Neural progenitor cell (in vitro differentiated cells): ENCODE data around the gene EIF6. TPM values are rescaled to one million over a fixed set of nuclear protein-coding genes. Genes with fewer than 3 reads are reported as not detected.
A peak's percentile ranks its signal among the peaks of the same experiment; 100 is the strongest.

Experiments
- DNase-seq: peaks from one replicate; pipeline ENCODE4 v3.0.0-alpha.2; 2016; ENCODE audit warnings: low spot score
- H2AFZ ChIP-seq: fragments of 200-600 bp; sonication (generic); replicated peaks from 2 replicates; pipeline ENCODE4 v1.6.1; 2016; ENCODE audit warnings: antibody characterized with exemption
- H3F3A ChIP-seq: fragments of 200-600 bp; sonication (generic); 2 replicates; pipeline ENCODE4 v1.6.1; 2016; ENCODE audit warnings: antibody characterized with exemption, low read depth
- H3K27ac ChIP-seq: fragments of 200-600 bp; sonication (generic); 2 replicates; pipeline ENCODE4 v1.5.1; 2016; ENCODE audit warnings: mild to moderate bottlenecking
- H3K27me3 ChIP-seq: fragments of 200-600 bp; sonication (generic); 2 replicates; pipeline ENCODE4 v1.6.1; 2016; ENCODE audit warnings: mild to moderate bottlenecking, moderate library complexity
- H3K36me3 ChIP-seq: fragments of 200-600 bp; sonication (generic); 2 replicates; pipeline ENCODE4 v1.5.1; 2016
- H3K4me1 ChIP-seq: fragments of 200-600 bp; sonication (generic); 2 replicates; pipeline ENCODE4 v1.6.1; 2016; ENCODE audit warnings: mixed run types
- H3K4me2 ChIP-seq: fragments of 200-600 bp; sonication (generic); 2 replicates; pipeline ENCODE4 v1.6.1; 2016
- H3K4me3 ChIP-seq: fragments of 200-600 bp; sonication (generic); 2 replicates; pipeline ENCODE4 v1.5.1; 2016
- H3K79me2 ChIP-seq: fragments of 200-600 bp; sonication (generic); 2 replicates; pipeline ENCODE4 v1.6.1; 2016; ENCODE audit warnings: low read depth
- H3K9ac ChIP-seq: fragments of 200-600 bp; sonication (generic); 2 replicates; pipeline ENCODE4 v1.6.1; 2016
- H3K9me3 ChIP-seq: fragments of 200-600 bp; sonication (generic); 2 replicates; pipeline ENCODE4 v1.5.1; 2016; ENCODE audit warnings: low read depth
- H4K20me1 ChIP-seq: fragments of 200-600 bp; sonication (generic); 2 replicates; pipeline ENCODE4 v1.6.1; 2016; ENCODE audit warnings: low read depth
- H3K27ac Mint-ChIP-seq: 3 replicates; pipeline ENCODE4 v1.8.0; 2021; ENCODE audit warnings: mixed read lengths
- H3K27me3 Mint-ChIP-seq: 2 replicates; pipeline ENCODE4 v1.8.0; 2022; ENCODE audit warnings: low read depth, mild to moderate bottlenecking, inconsistent platforms, moderate library complexity, mixed read lengths; ENCODE audit not compliant: insufficient read depth
- H3K36me3 Mint-ChIP-seq: 3 replicates; pipeline ENCODE4 v1.8.0; 2021; ENCODE audit warnings: mixed read lengths
- H3K4me1 Mint-ChIP-seq: 3 replicates; pipeline ENCODE4 v1.8.0; 2021; ENCODE audit warnings: mixed read lengths
- H3K4me3 Mint-ChIP-seq: 3 replicates; pipeline ENCODE4 v1.8.0; 2021; ENCODE audit warnings: mild to moderate bottlenecking, moderate library complexity, mixed read lengths
- H3K9me3 Mint-ChIP-seq: 3 replicates; pipeline ENCODE4 v1.8.0; 2020; ENCODE audit warnings: mixed read lengths
- EZH2 ChIP-seq: fragments of 200-600 bp; sonication (generic); IDR thresholded peaks from 2 replicates; pipeline ENCODE4 v1.6.1; 2017; ENCODE audit warnings: antibody characterized with exemption, mild to moderate bottlenecking, moderate library complexity
- EZH2phosphoT487 ChIP-seq: fragments of 200-600 bp; sonication (generic); IDR thresholded peaks from 2 replicates; pipeline ENCODE4 v1.6.1; 2017; ENCODE audit warnings: antibody characterized with exemption
- total RNA-seq: library from RNA; depleted of rRNA; stranded (reverse); fragments of >200 nt; gene quantifications from 2 replicates; pipeline ENCODE4 v1.2.3, GENCODE V29; 2015; ENCODE audit warnings: low replicate concordance
- TF ChIP-seq, protein P1 (sequence below): fragments of 200-600 bp; sonication (generic); IDR thresholded peaks from 2 replicates; pipeline ENCODE4 v1.5.1; 2017; ENCODE audit warnings: antibody characterized with exemption, mild to moderate bottlenecking

Gene EIF6
- total RNA-seq, 1 donor from 2014 or later, result 47.5 TPM

DNA sequence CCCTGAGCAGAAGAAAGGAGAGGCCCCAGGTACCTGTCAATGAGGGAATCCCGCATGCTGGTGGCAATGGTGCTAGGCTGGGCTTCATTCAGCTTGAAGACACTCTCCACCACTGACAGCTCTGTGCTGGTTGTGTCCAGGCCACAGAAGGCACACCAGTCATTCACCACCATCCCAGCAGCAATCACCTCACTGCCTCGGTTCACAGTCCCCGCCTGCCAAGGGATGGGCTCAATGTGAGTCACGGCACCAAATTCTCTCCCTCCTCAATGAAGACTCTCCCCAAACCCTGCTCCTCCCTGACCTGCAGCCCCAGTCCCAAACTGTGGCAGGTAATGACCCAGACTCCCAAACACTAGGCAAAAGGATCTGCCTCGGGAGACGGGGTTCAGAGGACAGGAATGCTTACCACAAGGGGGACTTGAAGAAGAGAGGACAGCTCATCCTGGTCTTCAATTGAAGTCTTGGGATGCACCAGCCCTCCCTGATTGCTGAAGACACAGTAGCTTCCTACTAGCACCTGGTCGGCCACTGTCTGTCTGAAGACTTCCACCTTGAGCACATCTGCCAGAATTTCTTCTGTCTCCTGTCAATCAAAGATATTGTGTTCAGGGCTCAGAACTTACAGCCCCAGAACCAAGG, 4.9 kb downstream of the EIF6 start:
- H2AFZ ChIP-seq, result no peak overlapping the region
- H3K4me3 Mint-ChIP-seq, result peak overlapping the region; percentile 35
- H3K27me3 Mint-ChIP-seq, result peaks cover 4% of the 10 kb centered on the region
- H3K4me1 Mint-ChIP-seq, result peaks cover 27% of the 10 kb centered on the region
- no peak overlapping the region for H3K4me3 ChIP-seq
- peaks cover 6% of the 10 kb centered on the region for H3K4me1 ChIP-seq
- peaks cover 24% of the 10 kb centered on the region for H3K36me3 Mint-ChIP-seq
- no peaks in the 10 kb centered on the region for H3K36me3 ChIP-seq
- H3K9me3 ChIP-seq, result no peaks in the 10 kb centered on the region
- no peaks in the 10 kb centered on the region for H3K9me3 Mint-ChIP-seq
- TF ChIP-seq EZH2phosphoT487 (no peak), EZH2 (no peak)
- TF ChIP-seq, protein P1, sequence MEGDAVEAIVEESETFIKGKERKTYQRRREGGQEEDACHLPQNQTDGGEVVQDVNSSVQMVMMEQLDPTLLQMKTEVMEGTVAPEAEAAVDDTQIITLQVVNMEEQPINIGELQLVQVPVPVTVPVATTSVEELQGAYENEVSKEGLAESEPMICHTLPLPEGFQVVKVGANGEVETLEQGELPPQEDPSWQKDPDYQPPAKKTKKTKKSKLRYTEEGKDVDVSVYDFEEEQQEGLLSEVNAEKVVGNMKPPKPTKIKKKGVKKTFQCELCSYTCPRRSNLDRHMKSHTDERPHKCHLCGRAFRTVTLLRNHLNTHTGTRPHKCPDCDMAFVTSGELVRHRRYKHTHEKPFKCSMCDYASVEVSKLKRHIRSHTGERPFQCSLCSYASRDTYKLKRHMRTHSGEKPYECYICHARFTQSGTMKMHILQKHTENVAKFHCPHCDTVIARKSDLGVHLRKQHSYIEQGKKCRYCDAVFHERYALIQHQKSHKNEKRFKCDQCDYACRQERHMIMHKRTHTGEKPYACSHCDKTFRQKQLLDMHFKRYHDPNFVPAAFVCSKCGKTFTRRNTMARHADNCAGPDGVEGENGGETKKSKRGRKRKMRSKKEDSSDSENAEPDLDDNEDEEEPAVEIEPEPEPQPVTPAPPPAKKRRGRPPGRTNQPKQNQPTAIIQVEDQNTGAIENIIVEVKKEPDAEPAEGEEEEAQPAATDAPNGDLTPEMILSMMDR, result no peak
- peaks cover 24% of the 10 kb centered on the region for H3F3A ChIP-seq
- peak overlapping the region; percentile 91 for H3K27ac Mint-ChIP-seq
- peaks cover 43% of the 10 kb centered on the region for H3K79me2 ChIP-seq
- H3K27me3 ChIP-seq, result no peaks in the 10 kb centered on the region
- no peak overlapping the region for H3K27ac ChIP-seq
- peaks cover 12% of the 10 kb centered on the region for H4K20me1 ChIP-seq
- no peak for DNase-seq
- H3K4me2 ChIP-seq, result no peak overlapping the region
- no peak overlapping the region for H3K9ac ChIP-seq

DNA sequence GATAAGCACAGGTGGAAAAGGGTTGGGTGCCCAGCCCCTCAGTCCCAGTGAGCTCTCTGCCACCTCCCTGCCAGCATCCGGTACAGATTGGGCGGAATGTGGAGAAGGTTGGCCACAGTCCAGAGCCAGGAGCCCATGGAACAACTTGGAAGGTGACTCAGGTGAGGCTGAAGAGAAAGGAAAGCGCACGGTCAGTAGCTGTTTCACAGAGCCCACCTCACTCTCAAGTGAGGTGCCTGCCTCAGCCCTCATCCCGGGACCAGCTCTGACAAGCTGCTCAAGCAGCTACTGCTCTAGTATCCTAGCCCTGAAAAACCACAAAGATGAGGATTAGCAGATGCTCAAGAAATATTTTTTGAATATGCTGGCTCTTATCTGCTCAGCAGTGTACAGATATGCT, 5.5 kb downstream of the EIF6 start:
- Histone ChIP-seq H3K4me3 (no peak overlapping the region), H3K4me2 (no peak overlapping the region), H3K27ac (no peak overlapping the region), H3K9me3 (no peaks in the 10 kb centered on the region), H3K79me2 (peaks cover 39% of the 10 kb centered on the region), H3K4me1 (peaks cover 6% of the 10 kb centered on the region), H3K36me3 (no peaks in the 10 kb centered on the region), H3K27me3 (no peaks in the 10 kb centered on the region), H3F3A (peaks cover 24% of the 10 kb centered on the region), H3K9ac (no peak overlapping the region), H2AFZ (no peak overlapping the region), H4K20me1 (peaks cover 9% of the 10 kb centered on the region)
- H3K4me3 Mint-ChIP-seq, result peak overlapping the region; percentile 35
- H3K36me3 Mint-ChIP-seq, result peaks cover 24% of the 10 kb centered on the region
- TF ChIP-seq, protein P1, result no peak
- no peak for TF ChIP-seq EZH2
- no peak for TF ChIP-seq EZH2phosphoT487
- no peak for DNase-seq
- H3K4me1 Mint-ChIP-seq, result peaks cover 26% of the 10 kb centered on the region
- H3K27ac Mint-ChIP-seq, result no peak overlapping the region
- H3K27me3 Mint-ChIP-seq, result peaks cover 4% of the 10 kb centered on the region
- H3K9me3 Mint-ChIP-seq, result no peaks in the 10 kb centered on the region

DNA sequence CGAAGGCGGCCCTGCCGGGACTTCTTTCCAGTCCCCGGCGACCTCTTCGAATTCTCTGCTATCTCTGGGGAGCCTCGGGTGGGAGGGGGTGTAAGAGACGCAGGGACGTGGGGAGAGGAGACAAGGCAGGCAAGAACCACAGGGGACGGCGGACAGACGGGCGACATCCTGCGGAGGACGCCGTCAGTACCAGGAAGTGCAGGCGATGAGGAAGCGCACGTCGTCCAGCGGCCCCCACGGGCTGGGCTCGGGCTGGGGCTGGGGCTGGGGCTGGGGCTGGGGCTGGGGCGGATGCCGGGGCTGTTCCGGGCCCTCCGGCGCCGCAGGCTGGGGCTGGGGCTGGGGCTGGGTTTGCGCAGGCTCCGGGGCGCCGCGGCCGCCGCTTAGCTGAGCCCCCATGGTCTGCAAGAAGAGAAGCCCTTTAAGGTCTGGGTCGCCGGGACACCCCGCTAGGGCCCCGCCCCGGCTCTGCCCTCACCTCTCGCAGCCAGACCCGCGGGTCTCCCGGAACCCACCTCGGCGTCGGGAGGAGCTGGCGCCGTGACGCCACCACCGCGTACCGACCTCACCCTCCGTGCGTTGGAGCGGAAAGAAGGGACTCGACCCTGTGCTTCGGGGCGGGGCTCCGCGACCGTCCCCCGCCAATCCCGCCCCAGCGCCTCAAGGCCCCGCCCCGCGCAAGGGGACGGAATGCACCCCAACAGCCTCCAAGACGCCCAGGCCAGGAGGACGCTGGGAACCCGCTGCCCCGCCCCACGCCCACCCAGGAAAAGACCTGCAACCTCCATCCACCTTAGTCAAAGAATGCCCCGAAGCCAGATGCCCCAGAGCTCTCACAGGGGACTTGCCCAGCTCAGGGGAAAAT, 6.8 kb downstream of the EIF6 start, which contains the start of gene MMP24OS:
MMP24OS (minus strand) TSS at position 592 of the 865 bp plus-strand sequence; CDS start at position 399, 193 bp downstream.
- Histone ChIP-seq H3K4me1 (no peaks in the 10 kb centered on the region), H4K20me1 (no peaks in the 10 kb centered on the region), H3K27ac (peak within 1 kb of the TSS; percentile 72), H2AFZ (no peak within 1 kb of the TSS), H3K27me3 (no peaks in the 10 kb centered on the region), H3K4me3 (peak within 1 kb of the TSS; percentile 79), H3K36me3 (no peaks in the 10 kb centered on the region), H3K4me2 (peak within 1 kb of the TSS; percentile 96), H3K9me3 (no peaks in the 10 kb centered on the region), H3K9ac (peak within 1 kb of the TSS; percentile 70), H3K79me2 (peaks cover 26% of the 10 kb centered on the region), H3F3A (peaks cover 30% of the 10 kb centered on the region)
- Mint-ChIP-seq H3K27ac (peak within 1 kb of the TSS; percentile 98), H3K4me1 (peaks cover 17% of the 10 kb centered on the region), H3K4me3 (peak within 1 kb of the TSS; percentile 97), H3K9me3 (no peaks in the 10 kb centered on the region), H3K36me3 (peaks cover 25% of the 10 kb centered on the region), H3K27me3 (peaks cover 4% of the 10 kb centered on the region)
- peak; percentile 97 for DNase-seq
- TF ChIP-seq, protein P1, result peak; percentile 30
- no peak for TF ChIP-seq EZH2
